ENCODE measurements around the gene OTOS. TPM values are rescaled to one million over a fixed set of nuclear protein-coding genes. Genes with fewer than 3 reads are reported as not detected.

Gene OTOS
- polyA plus RNA-seq, 1 donor from 2014 or later, result not detected

DNA sequence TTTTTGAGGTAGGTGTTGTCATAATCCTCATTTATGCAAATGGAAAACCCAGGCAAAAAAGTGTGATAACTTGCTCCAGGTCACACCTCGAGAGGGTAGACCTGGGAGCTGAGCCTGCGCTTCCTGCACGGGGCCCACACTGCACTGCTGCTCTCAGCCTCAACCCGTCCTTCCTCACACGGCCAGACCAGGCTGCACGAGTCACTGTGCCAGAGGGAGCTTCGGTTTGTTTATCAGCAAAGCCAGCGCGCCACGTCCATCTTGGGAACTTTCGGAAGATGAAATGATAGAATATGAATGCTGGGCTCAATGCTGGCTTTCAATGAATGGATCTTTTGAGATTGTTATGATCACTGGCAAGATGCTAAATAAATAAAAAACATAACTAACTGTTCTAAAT, 18.8 kb downstream of the OTOS start:
- Histone ChIP-seq H3K27ac (ENCODE audit: low read length) (no peak overlapping the region), H3K4me3 (ENCODE audit: low read length) (no peak overlapping the region), H3K27me3 (ENCODE audit: insufficient read depth, low read depth, low read length) (no peaks in the 10 kb centered on the region), H2AFZ (ENCODE audit: low read depth, low read length) (no peak overlapping the region), H3K9me2 (ENCODE audit: insufficient read depth, low read length) (no peaks in the 10 kb centered on the region), H3K79me2 (replicated peaks; ENCODE audit: insufficient read depth, low read length) (no peaks in the 10 kb centered on the region), H3K4me2 (ENCODE audit: low read length) (no peak overlapping the region), H3K9ac (ENCODE audit: low read length) (no peak overlapping the region), H4K20me1 (ENCODE audit: insufficient read depth) (no peaks in the 10 kb centered on the region), H3K9me3 (ENCODE audit: low read length) (no peaks in the 10 kb centered on the region), H3K36me3 (ENCODE audit: insufficient read depth, low read length) (no peaks in the 10 kb centered on the region), H3F3A (ENCODE audit: insufficient read depth, low read length, poor library complexity, severe bottlenecking) (no peaks in the 10 kb centered on the region)
- TF ChIP-seq TAF1 (IDR thresholded peaks at IDR 0.05; ENCODE audit: low read depth) (no peak), SMC3 (conservative IDR thresholded peaks at IDR 0.05; ENCODE audit: poor library complexity) (no peak), RAD21 (conservative IDR thresholded peaks at IDR 0.05) (no peak), POLR2AphosphoS5 (IDR thresholded peaks at IDR 0.05) (no peak), MXI1 (conservative IDR thresholded peaks at IDR 0.05; ENCODE audit: poor library complexity, severe bottlenecking) (no peak)
- TF ChIP-seq, protein P1, sequence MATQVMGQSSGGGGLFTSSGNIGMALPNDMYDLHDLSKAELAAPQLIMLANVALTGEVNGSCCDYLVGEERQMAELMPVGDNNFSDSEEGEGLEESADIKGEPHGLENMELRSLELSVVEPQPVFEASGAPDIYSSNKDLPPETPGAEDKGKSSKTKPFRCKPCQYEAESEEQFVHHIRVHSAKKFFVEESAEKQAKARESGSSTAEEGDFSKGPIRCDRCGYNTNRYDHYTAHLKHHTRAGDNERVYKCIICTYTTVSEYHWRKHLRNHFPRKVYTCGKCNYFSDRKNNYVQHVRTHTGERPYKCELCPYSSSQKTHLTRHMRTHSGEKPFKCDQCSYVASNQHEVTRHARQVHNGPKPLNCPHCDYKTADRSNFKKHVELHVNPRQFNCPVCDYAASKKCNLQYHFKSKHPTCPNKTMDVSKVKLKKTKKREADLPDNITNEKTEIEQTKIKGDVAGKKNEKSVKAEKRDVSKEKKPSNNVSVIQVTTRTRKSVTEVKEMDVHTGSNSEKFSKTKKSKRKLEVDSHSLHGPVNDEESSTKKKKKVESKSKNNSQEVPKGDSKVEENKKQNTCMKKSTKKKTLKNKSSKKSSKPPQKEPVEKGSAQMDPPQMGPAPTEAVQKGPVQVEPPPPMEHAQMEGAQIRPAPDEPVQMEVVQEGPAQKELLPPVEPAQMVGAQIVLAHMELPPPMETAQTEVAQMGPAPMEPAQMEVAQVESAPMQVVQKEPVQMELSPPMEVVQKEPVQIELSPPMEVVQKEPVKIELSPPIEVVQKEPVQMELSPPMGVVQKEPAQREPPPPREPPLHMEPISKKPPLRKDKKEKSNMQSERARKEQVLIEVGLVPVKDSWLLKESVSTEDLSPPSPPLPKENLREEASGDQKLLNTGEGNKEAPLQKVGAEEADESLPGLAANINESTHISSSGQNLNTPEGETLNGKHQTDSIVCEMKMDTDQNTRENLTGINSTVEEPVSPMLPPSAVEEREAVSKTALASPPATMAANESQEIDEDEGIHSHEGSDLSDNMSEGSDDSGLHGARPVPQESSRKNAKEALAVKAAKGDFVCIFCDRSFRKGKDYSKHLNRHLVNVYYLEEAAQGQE (IDR thresholded peaks at IDR 0.05; ENCODE audit: borderline replicate concordance), result no peak
- TF ChIP-seq, protein P2, sequence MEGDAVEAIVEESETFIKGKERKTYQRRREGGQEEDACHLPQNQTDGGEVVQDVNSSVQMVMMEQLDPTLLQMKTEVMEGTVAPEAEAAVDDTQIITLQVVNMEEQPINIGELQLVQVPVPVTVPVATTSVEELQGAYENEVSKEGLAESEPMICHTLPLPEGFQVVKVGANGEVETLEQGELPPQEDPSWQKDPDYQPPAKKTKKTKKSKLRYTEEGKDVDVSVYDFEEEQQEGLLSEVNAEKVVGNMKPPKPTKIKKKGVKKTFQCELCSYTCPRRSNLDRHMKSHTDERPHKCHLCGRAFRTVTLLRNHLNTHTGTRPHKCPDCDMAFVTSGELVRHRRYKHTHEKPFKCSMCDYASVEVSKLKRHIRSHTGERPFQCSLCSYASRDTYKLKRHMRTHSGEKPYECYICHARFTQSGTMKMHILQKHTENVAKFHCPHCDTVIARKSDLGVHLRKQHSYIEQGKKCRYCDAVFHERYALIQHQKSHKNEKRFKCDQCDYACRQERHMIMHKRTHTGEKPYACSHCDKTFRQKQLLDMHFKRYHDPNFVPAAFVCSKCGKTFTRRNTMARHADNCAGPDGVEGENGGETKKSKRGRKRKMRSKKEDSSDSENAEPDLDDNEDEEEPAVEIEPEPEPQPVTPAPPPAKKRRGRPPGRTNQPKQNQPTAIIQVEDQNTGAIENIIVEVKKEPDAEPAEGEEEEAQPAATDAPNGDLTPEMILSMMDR (IDR thresholded peaks at IDR 0.05; ENCODE audit: poor library complexity, severe bottlenecking), result no peak

DNA sequence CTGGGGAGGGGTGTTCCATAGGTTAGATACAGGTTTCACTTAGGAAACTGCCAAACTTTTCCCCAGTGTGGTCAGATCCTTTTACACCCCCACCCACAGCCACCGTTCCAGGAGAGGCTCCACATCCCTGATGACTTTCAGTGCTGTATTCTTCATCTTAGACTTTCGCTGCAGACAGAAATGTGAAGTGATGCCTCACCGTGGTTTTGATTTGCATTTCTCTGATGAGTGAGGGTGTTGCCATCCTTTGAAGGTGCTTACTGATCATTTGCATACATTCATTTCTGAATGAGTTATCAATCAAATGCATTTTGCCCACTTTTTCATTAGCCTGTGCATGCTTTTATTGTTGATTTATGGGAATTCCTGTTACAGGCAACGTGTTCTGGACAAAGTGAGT, 19.3 kb downstream of the OTOS start:
- no peak overlapping the region for H3K9ac ChIP-seq (ENCODE audit: low read length)
- no peaks in the 10 kb centered on the region for H4K20me1 ChIP-seq (ENCODE audit: insufficient read depth)
- H3K9me3 ChIP-seq (ENCODE audit: low read length), result no peaks in the 10 kb centered on the region
- H2AFZ ChIP-seq (ENCODE audit: low read depth, low read length), result no peak overlapping the region
- no peak overlapping the region for H3K27ac ChIP-seq (ENCODE audit: low read length)
- H3K9me2 ChIP-seq (ENCODE audit: insufficient read depth, low read length), result no peaks in the 10 kb centered on the region
- H3K79me2 ChIP-seq (replicated peaks; ENCODE audit: insufficient read depth, low read length), result no peaks in the 10 kb centered on the region
- H3K4me3 ChIP-seq (ENCODE audit: low read length), result no peak overlapping the region
- TF ChIP-seq, protein P2 (IDR thresholded peaks at IDR 0.05; ENCODE audit: poor library complexity, severe bottlenecking), result no peak
- TF ChIP-seq, protein P1 (IDR thresholded peaks at IDR 0.05; ENCODE audit: borderline replicate concordance), result no peak
- TF ChIP-seq MXI1 (conservative IDR thresholded peaks at IDR 0.05; ENCODE audit: poor library complexity, severe bottlenecking), result no peak
- no peak for TF ChIP-seq SMC3 (conservative IDR thresholded peaks at IDR 0.05; ENCODE audit: poor library complexity)
- TF ChIP-seq RAD21 (conservative IDR thresholded peaks at IDR 0.05), result no peak
- TF ChIP-seq TAF1 (IDR thresholded peaks at IDR 0.05; ENCODE audit: low read depth), result no peak
- no peak for TF ChIP-seq EP300 (conservative IDR thresholded peaks at IDR 0.05; ENCODE audit: poor library complexity, severe bottlenecking)
- TF ChIP-seq EZH2 (IDR thresholded peaks at IDR 0.05; ENCODE audit: borderline replicate concordance, insufficient read depth, low read length, poor library complexity, severe bottlenecking), result no peak
- no peak for TF ChIP-seq POLR2AphosphoS5 (IDR thresholded peaks at IDR 0.05)
- no peaks in the 10 kb centered on the region for H3K36me3 ChIP-seq (ENCODE audit: insufficient read depth, low read length)
- no peaks in the 10 kb centered on the region for H3K27me3 ChIP-seq (ENCODE audit: insufficient read depth, low read depth, low read length)
- H3K4me2 ChIP-seq (ENCODE audit: low read length), result no peak overlapping the region
- H3F3A ChIP-seq (ENCODE audit: insufficient read depth, low read length, poor library complexity, severe bottlenecking), result no peaks in the 10 kb centered on the region

All from neural cell (in vitro differentiated cells).